ENCODE data around the gene DCAF5.

- TF ChIP-seq CTCF (IDR thresholded peaks at IDR 0.05; ENCODE audit: low read depth, low read length): no peak
- no peak for TF ChIP-seq POLR2A (IDR thresholded peaks at IDR 0.05; ENCODE audit: extremely low read depth, insufficient read length)
Observed at GRCh38 chr14:69084023-69084422, 68.9 kb downstream of the DCAF5 start.

Measured in NB4 (cell line).